IMR-90 (cell line): ENCODE measurements around the gene CYCS. TPM values are rescaled to one million over a fixed set of nuclear protein-coding genes. Genes with fewer than 3 reads are reported as not detected.

Experiments used
- ATAC-seq: fragments of 200-7000 bp; cut with Tn5 transposase; 2 replicates; pipeline ENCODE4 v1.9.1; 2020; ENCODE audit warnings: low read depth, mild to moderate bottlenecking, moderate library complexity
- BruUV-seq: library from RNA; stranded (reverse); fragments of 400-500 nt; replicated peaks from 2 replicates; lab custom pipeline; 2021; lab: Mats Ljungman, UMichigan
- CTCF ChIA-PET: fragments of 300-600 bp; formaldehyde crosslinking; extraction: SDS; loops from one replicate; lab custom pipeline; 2021; ENCODE audit warnings: antibody characterized with exemption; lab: Yijun Ruan, JAX
- POLR2A ChIA-PET: fragments of 300-600 bp; sonication (Branson Sonifier 250); formaldehyde crosslinking; loops from one replicate; lab custom pipeline; 2022; ENCODE audit warnings: antibody characterized with exemption; ENCODE audit not compliant: unreplicated experiment; lab: Charles Lee
- DNase-seq: peaks from one replicate; pipeline ENCODE4 v3.0.0; 2013
- H2AFZ ChIP-seq: replicated peaks from 2 replicates; pipeline ENCODE3; 2013; ENCODE audit warnings: low read length, mild to moderate bottlenecking; ENCODE audit not compliant: poor library complexity
- H2AK5ac ChIP-seq: 2 replicates; pipeline ENCODE4 v1.6.1; 2013; ENCODE audit warnings: low read depth, low read length, inconsistent platforms
- H2AK9ac ChIP-seq: replicated peaks from 2 replicates; pipeline ENCODE3; 2013; ENCODE audit warnings: mild to moderate bottlenecking, low read depth, low read length, moderate library complexity; ENCODE audit not compliant: poor library complexity
- H2BK120ac ChIP-seq: 2 replicates; pipeline ENCODE4 v1.6.1; 2013; ENCODE audit warnings: low read depth, low read length, inconsistent platforms
- H2BK15ac ChIP-seq: 3 replicates; pipeline ENCODE4 v1.6.1; 2013; ENCODE audit warnings: low read depth, low read length, inconsistent platforms
- H2BK20ac ChIP-seq: 2 replicates; pipeline ENCODE4 v1.6.1; 2013; ENCODE audit warnings: low read depth, mild to moderate bottlenecking, inconsistent platforms, low read length, moderate library complexity
- H2BK5ac ChIP-seq: 2 replicates; pipeline ENCODE4 v1.6.1; 2013; ENCODE audit warnings: mild to moderate bottlenecking, low read depth, low read length, inconsistent platforms; ENCODE audit not compliant: poor library complexity, severe bottlenecking
- H3K14ac ChIP-seq: replicated peaks from 2 replicates; pipeline ENCODE4 v1.6.1; 2013; ENCODE audit warnings: low read depth, low read length, inconsistent platforms
- H3K18ac ChIP-seq: 2 replicates; pipeline ENCODE4 v1.6.1; 2013; ENCODE audit warnings: low read depth, low read length, control low read depth
- H3K23ac ChIP-seq: 2 replicates; pipeline ENCODE4 v1.6.1; 2013; ENCODE audit warnings: low read depth, low read length, inconsistent platforms
- H3K27ac ChIP-seq: 2 replicates; pipeline ENCODE4 v1.5.1; 2013; ENCODE audit warnings: mild to moderate bottlenecking, control low read depth, low read length; ENCODE audit not compliant: insufficient read depth
- H3K27me3 ChIP-seq: 2 replicates; pipeline ENCODE4 v1.6.1; 2013; ENCODE audit warnings: low read length; ENCODE audit not compliant: control insufficient read depth, insufficient read depth
- H3K36me3 ChIP-seq: 2 replicates; pipeline ENCODE4 v1.6.1; 2013; ENCODE audit warnings: low read length, mixed read lengths; ENCODE audit not compliant: control insufficient read depth, insufficient read depth
- H3K4ac ChIP-seq: 2 replicates; pipeline ENCODE4 v1.6.1; 2013; ENCODE audit warnings: low read depth, low read length, inconsistent platforms
- H3K4me1 ChIP-seq: 2 replicates; pipeline ENCODE4 v1.6.1; 2013; ENCODE audit warnings: low read length, mixed read lengths; ENCODE audit not compliant: control insufficient read depth, insufficient read depth
- H3K4me2 ChIP-seq: 2 replicates; pipeline ENCODE4 v1.6.1; 2013; ENCODE audit warnings: low read depth, mild to moderate bottlenecking, control low read depth, low read length, moderate library complexity
- H3K4me3 ChIP-seq: 2 replicates; pipeline ENCODE4 v1.5.1; 2013; ENCODE audit warnings: low read depth, mild to moderate bottlenecking, control low read depth, low read length, moderate library complexity; ENCODE audit not compliant: insufficient read depth
- H3K56ac ChIP-seq: 2 replicates; pipeline ENCODE4 v1.6.1; 2013; ENCODE audit warnings: low read length, inconsistent platforms; ENCODE audit not compliant: insufficient read depth; ENCODE audit errors: extremely low read depth
- H3K79me1 ChIP-seq, 2 experiments: 2 replicates each; pipeline ENCODE4 v1.6.1; 2013; ENCODE audit warnings: low read length in 2 of 2, inconsistent platforms in 1 of 2, low read depth in 1 of 2
- H3K9ac ChIP-seq: 2 replicates; pipeline ENCODE4 v1.6.1; 2013; ENCODE audit warnings: low read depth, low read length, control low read depth
- H3K9me1 ChIP-seq: 2 replicates; pipeline ENCODE4 v1.6.1; 2013; ENCODE audit warnings: low read length, inconsistent platforms; ENCODE audit not compliant: insufficient read depth
- H3K9me3 ChIP-seq: 2 replicates; pipeline ENCODE4 v1.6.1; 2013; ENCODE audit warnings: low read length; ENCODE audit not compliant: control insufficient read depth, insufficient read depth
- H4K20me1 ChIP-seq: 2 replicates; pipeline ENCODE4 v1.6.1; 2013; ENCODE audit warnings: low read length, inconsistent platforms; ENCODE audit not compliant: insufficient read depth
- H4K5ac ChIP-seq: 2 replicates; pipeline ENCODE4 v1.6.1; 2013; ENCODE audit warnings: mild to moderate bottlenecking, low read depth, low read length, control low read depth
- H4K8ac ChIP-seq, 2 experiments: 2 replicates each; pipeline ENCODE4 v1.6.1; 2013; ENCODE audit warnings: low read depth in 2 of 2, low read length in 2 of 2, control low read depth in 1 of 2, inconsistent platforms in 1 of 2
- H4K91ac ChIP-seq: 2 replicates; pipeline ENCODE4 v1.6.1; 2013; ENCODE audit warnings: low read depth, low read length, inconsistent platforms; ENCODE audit not compliant: insufficient read depth
- CEBPB ChIP-seq: IDR thresholded peaks from 2 replicates; pipeline ENCODE4 v1.6.1; 2012; ENCODE audit warnings: low read depth, low read length, improper control_type of control experiment
- FOS ChIP-seq: fragments of 150-350 bp; IDR thresholded peaks from 2 replicates; pipeline ENCODE4 v1.6.1; 2016; ENCODE audit warnings: low read depth, low read length
- NFE2L2 ChIP-seq: fragments of 150-350 bp; IDR thresholded peaks from 2 replicates; pipeline ENCODE4 v1.6.1; 2016; ENCODE audit warnings: low read depth, mild to moderate bottlenecking, low read length
- RCOR1 ChIP-seq: IDR thresholded peaks from 2 replicates; pipeline ENCODE4 v1.6.1; 2012; ENCODE audit warnings: mild to moderate bottlenecking, low read length, improper control_type of control experiment; ENCODE audit not compliant: insufficient replicate concordance
- SMC3 ChIP-seq: fragments of 150-350 bp; IDR thresholded peaks from 2 replicates; pipeline ENCODE4 v1.6.1; 2016; ENCODE audit warnings: low read depth, mild to moderate bottlenecking, antibody characterized with exemption, low read length, moderate library complexity
- WGBS, 2 experiments: methylation state at CpG; one replicate each; pipeline versions ENCODE4 v1.1.5 to v1.1.7; 2013; ENCODE audit warnings: missing lambda C conversion rate in 2 of 2; ENCODE audit not compliant: insufficient read length in 1 of 2; ENCODE audit errors: extremely low coverage in 2 of 2; 5-methylcytosine and 5-hydroxymethylcytosine counted together
- dilution Hi-C: fragments of 300-500 bp; cut with HindIII; formaldehyde crosslinking; loops from one replicate; pipeline ENCODE4 v1.14.3; 2018; ENCODE audit warnings: low sequenced_read_pairs; ENCODE audit not compliant: unreplicated experiment
- in situ Hi-C: fragments of 300-500 bp; cut with MboI; formaldehyde crosslinking; loops from 3 replicates; pipeline ENCODE4 v1.14.3; 2019; ENCODE audit warnings: low sequenced_read_pairs, inconsistent platforms, mixed read lengths
- intact Hi-C: fragments of 100-400 bp; cut with micrococcal nuclease; formaldehyde crosslinking; loops from 2 replicates; pipeline ENCODE4 v1.10.0; 2022
- polyA plus RNA-seq, 3 experiments: library from polyadenylated mRNA; depleted of rRNA; stranded (reverse); fragments of >200 nt; gene quantifications; 2 replicates each; pipeline ENCODE4 v1.2.3, GENCODE V29; 2012; ENCODE audit warnings: low replicate concordance in 1 of 3
- total RNA-seq: library from RNA; depleted of rRNA; stranded (reverse); fragments of >200 nt; gene quantifications from 2 replicates; pipeline ENCODE4 v1.2.3, GENCODE V29; 2012
- TF ChIP-seq, protein P1 (sequence below): fragments of 150-350 bp; IDR thresholded peaks from 2 replicates; pipeline ENCODE4 v1.6.1; 2016; ENCODE audit warnings: low read depth, mild to moderate bottlenecking, low read length, moderate library complexity, borderline replicate concordance
- TF ChIP-seq, protein P2 (sequence below): fragments of 150-350 bp; IDR thresholded peaks from 2 replicates; pipeline ENCODE4 v1.6.1; 2017; ENCODE audit warnings: mild to moderate bottlenecking, antibody characterized with exemption, low read length, low read depth

CYCS gene
- total and polyA plus RNA-seq, 2 of the 4 experiments (the other 2 are of a cell fraction), result 22.9 to 59.0 TPM

DNA sequence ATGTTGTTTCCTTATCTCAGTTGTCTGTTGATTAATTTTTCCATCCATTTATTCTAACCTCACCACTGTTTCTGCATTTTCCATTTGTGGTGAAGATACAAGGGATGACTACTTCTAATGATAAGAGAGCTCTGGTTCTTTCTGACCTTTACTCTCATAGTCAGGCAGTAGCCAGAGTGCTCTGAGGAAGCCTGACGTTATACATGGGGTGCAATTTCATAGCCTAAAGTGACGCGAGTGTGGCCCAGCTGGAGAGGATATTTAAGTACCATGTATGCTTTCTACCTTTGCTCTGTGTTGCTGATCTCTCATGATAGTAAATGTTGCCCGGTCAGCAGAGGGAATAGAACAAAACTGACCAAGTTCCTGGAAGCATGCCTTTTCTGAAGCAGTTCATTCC, 33.9 kb upstream of the CYCS start:
- H3K14ac ChIP-seq, result no peak overlapping the region
- peaks cover 5% of the 10 kb centered on the region for H3K36me3 ChIP-seq
- no peak overlapping the region for H2BK120ac ChIP-seq
- H2BK20ac ChIP-seq, result no peak overlapping the region
- no peak overlapping the region for H3K4me3 ChIP-seq
- H3K9me1 ChIP-seq, result no peaks in the 10 kb centered on the region; the same call in 1 of the 2 replicates
- no peak overlapping the region for H4K5ac ChIP-seq
- no peak overlapping the region for H2BK15ac ChIP-seq
- H4K20me1 ChIP-seq, result no peaks in the 10 kb centered on the region
- 33% methylated on average over 1 of the region's 4 CpGs; no CpG with 5 or more reads in 1 of the 2 experiments for WGBS, 2 experiments
- H3K9me3 ChIP-seq, result no peaks in the 10 kb centered on the region
- no peak overlapping the region for H2AK5ac ChIP-seq
- POLR2A ChIA-PET, result no interaction called here
- ATAC-seq, result no peak
- no peak for DNase-seq
- intact Hi-C loops, result no loop called here
- no peak overlapping the region for H3K27ac ChIP-seq
- H3K56ac ChIP-seq, result no peak overlapping the region
- no peak overlapping the region for H2AK9ac ChIP-seq
- no peak overlapping the region for H3K4me2 ChIP-seq
- no TSS peak for BruUV-seq
- CTCF ChIA-PET, result no interaction called here
- no peak overlapping the region for H2BK5ac ChIP-seq
- H3K9ac ChIP-seq, result no peak overlapping the region
- no peaks in the 10 kb centered on the region for H3K4me1 ChIP-seq
- no peak overlapping the region for H2AFZ ChIP-seq
- H3K79me1 ChIP-seq, result no peaks in the 10 kb centered on the region
- H3K23ac ChIP-seq, result no peak overlapping the region
- H3K18ac ChIP-seq, result no peak overlapping the region
- dilution Hi-C loops, result no loop called here
- no peak overlapping the region for H4K8ac ChIP-seq
- no peak overlapping the region for H3K4ac ChIP-seq
- TF ChIP-seq, protein P1, sequence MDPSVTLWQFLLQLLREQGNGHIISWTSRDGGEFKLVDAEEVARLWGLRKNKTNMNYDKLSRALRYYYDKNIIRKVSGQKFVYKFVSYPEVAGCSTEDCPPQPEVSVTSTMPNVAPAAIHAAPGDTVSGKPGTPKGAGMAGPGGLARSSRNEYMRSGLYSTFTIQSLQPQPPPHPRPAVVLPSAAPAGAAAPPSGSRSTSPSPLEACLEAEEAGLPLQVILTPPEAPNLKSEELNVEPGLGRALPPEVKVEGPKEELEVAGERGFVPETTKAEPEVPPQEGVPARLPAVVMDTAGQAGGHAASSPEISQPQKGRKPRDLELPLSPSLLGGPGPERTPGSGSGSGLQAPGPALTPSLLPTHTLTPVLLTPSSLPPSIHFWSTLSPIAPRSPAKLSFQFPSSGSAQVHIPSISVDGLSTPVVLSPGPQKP, result no peak
- TF ChIP-seq CEBPB (no peak), RCOR1 (no peak), NFE2L2 (no peak), FOS (no peak), SMC3 (no peak)
- TF ChIP-seq, protein P2, sequence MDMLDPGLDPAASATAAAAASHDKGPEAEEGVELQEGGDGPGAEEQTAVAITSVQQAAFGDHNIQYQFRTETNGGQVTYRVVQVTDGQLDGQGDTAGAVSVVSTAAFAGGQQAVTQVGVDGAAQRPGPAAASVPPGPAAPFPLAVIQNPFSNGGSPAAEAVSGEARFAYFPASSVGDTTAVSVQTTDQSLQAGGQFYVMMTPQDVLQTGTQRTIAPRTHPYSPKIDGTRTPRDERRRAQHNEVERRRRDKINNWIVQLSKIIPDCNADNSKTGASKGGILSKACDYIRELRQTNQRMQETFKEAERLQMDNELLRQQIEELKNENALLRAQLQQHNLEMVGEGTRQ, result no peak
- H4K91ac ChIP-seq, result no peak overlapping the region
- in situ Hi-C loops, result loop anchor here (25.0 kb wide), 1 partner anchor 872 kb away; the partner anchor contains the start of gene NPY
- H3K27me3 ChIP-seq, result no peaks in the 10 kb centered on the region
